Thyroid gland (tissue), 4 donors: ENCODE measurements around the gene PTDSS2. TPM values are rescaled to one million over a fixed set of nuclear protein-coding genes. Genes with fewer than 3 reads are reported as not detected.
"Not testable (repeated sequence)": the region's sequence is repeated elsewhere in the genome, so short reads cannot be mapped to it uniquely, and the experiment has no call there.

Experiments used
- DNase-seq, 2 donors: peaks; one replicate each; pipeline ENCODE4 v3.0.0-alpha.2; 2019
- H3K27ac ChIP-seq, 3 donors: fragments of 200-600 bp; sonication (generic); 1 replicate in 2 of 3; 2 replicates in 1 of 3; pipeline ENCODE4 v1.5.1; 2016 to 2019; ENCODE audit warnings: mild to moderate bottlenecking in 1 of 3, moderate library complexity in 1 of 3
- H3K27me3 ChIP-seq: fragments of 200-600 bp; sonication (generic); one replicate; pipeline ENCODE4 v1.5.1; 2019
- H3K36me3 ChIP-seq, 2 donors: fragments of 200-600 bp; sonication (generic); one replicate each; pipeline ENCODE4 v1.5.1; 2016 to 2019
- H3K4me1 ChIP-seq, 2 donors: fragments of 200-600 bp; sonication (generic); one replicate each; pipeline ENCODE4 v1.5.1; 2017 to 2019
- H3K4me3 ChIP-seq, 3 donors: fragments of 200-600 bp; sonication (generic); replicated peaks in 1 of 3; 1 replicate in 2 of 3; 2 replicates in 1 of 3; pipeline ENCODE4 v1.5.1; 2016; ENCODE audit warnings: mild to moderate bottlenecking in 1 of 3
- H3K9me3 ChIP-seq: fragments of 200-600 bp; sonication (generic); one replicate; pipeline ENCODE4 v1.5.1; 2017
- CTCF ChIP-seq, 6 experiments: fragments of 200-600 bp in 3 of 6; fragments of 450-650 bp in 3 of 6; sonication (generic) in 3 of 6; IDR thresholded peaks; one replicate each; pipeline ENCODE4 v1.5.1; 2016 to 2019; ENCODE audit warnings: antibody characterized with exemption in 6 of 6, mild to moderate bottlenecking in 2 of 6, inconsistent platforms in 1 of 6, moderate library complexity in 1 of 6
- POLR2A ChIP-seq, 2 donors: fragments of 450-650 bp; IDR thresholded peaks; one replicate each; pipeline ENCODE4 v1.6.1; 2017; ENCODE audit warnings: antibody characterized with exemption in 2 of 2, mild to moderate bottlenecking in 2 of 2, moderate library complexity in 1 of 2
- WGBS, 2 donors: methylation state at CpG; one replicate each; pipeline ENCODE4 v1.1.5; 2017; 5-methylcytosine and 5-hydroxymethylcytosine counted together
- intact Hi-C: fragments of 100-400 bp; cut with DNase I; formaldehyde crosslinking; loops from one replicate; pipeline ENCODE4 v1.15.1; 2023
- total RNA-seq, 4 donors: library from RNA; depleted of rRNA; stranded (reverse); fragments of >200 nt; gene quantifications; one replicate each; pipeline ENCODE4 v1.2.3, GENCODE V29; 2016

The PTDSS2 gene
- total RNA-seq, 4 donors from 2014 or later = 40.8 to 69.9 (median 41.7) TPM

GRCh38 chr11:508956-509355 is 58.9 kb downstream of the PTDSS2 start:
- DNase-seq = no peak
- no peak for TF ChIP-seq POLR2A (IDR thresholded peaks at IDR 0.05)
- TF ChIP-seq CTCF (IDR thresholded peaks at IDR 0.05) = no peak
- Histone ChIP-seq H3K27ac (no peak overlapping the region), H3K4me1 (peaks cover 26 to 27% of the 10 kb centered on the region in 2 donors), H3K36me3 (peaks cover 5 to 6% of the 10 kb centered on the region in 2 donors), H3K4me3 (no peak overlapping the region), H3K9me3 (no peaks in the 10 kb centered on the region), H3K27me3 (no peaks in the 10 kb centered on the region)
- WGBS, 2 donors = 84 to 91% methylated on average over 5 of the region's 5 CpGs
- intact Hi-C loops = loop anchor here (10.0 kb wide), 1 partner anchor 304 kb away; the partner anchor contains the start of genes BET1L and RIC8A

GRCh38 chr11:512761-513595 is 62.9 kb downstream of the PTDSS2 start:
- no peak for DNase-seq
- no peak overlapping the region for H3K4me3 ChIP-seq
- no peak overlapping the region for H3K27ac ChIP-seq
- H3K4me1 ChIP-seq = peaks cover 1 to 2% of the 10 kb centered on the region in 2 donors
- intact Hi-C loops = no loop called here
- H3K9me3 ChIP-seq = no peaks in the 10 kb centered on the region
- H3K27me3 ChIP-seq = no peaks in the 10 kb centered on the region
- H3K36me3 ChIP-seq = peaks cover 5 to 6% of the 10 kb centered on the region in 2 donors
- TF ChIP-seq POLR2A (IDR thresholded peaks at IDR 0.05) = no peak
- no peak for TF ChIP-seq CTCF (IDR thresholded peaks at IDR 0.05)
- WGBS, 2 donors = 94% methylated on average over 29 of the region's 29 CpGs

GRCh38 chr11:514606-515005 is 64.5 kb downstream of the PTDSS2 start:
- Histone ChIP-seq H3K36me3 (peaks cover 0 to 6% of the 10 kb centered on the region in 2 donors), H3K27me3 (no peaks in the 10 kb centered on the region), H3K4me1 (peaks cover 0 to 4% of the 10 kb centered on the region in 2 donors), H3K4me3 (no peak overlapping the region), H3K9me3 (no peaks in the 10 kb centered on the region), H3K27ac (no peak overlapping the region)
- TF ChIP-seq POLR2A (IDR thresholded peaks at IDR 0.05) = no peak
- no peak for TF ChIP-seq CTCF (IDR thresholded peaks at IDR 0.05)
- intact Hi-C loops = no loop called here
- DNase-seq = no peak
- WGBS, 2 donors = 96 to 99% methylated on average over 10 of the region's 10 CpGs

GRCh38 chr11:515131-515530 is 65.1 kb downstream of the PTDSS2 start:
- H3K27me3 ChIP-seq = no peaks in the 10 kb centered on the region
- H3K9me3 ChIP-seq = no peaks in the 10 kb centered on the region
- no peak for DNase-seq
- no peak overlapping the region for H3K4me3 ChIP-seq
- no peak for TF ChIP-seq POLR2A (IDR thresholded peaks at IDR 0.05)
- H3K27ac ChIP-seq = no peak overlapping the region
- peaks cover 0 to 3% of the 10 kb centered on the region in 2 donors for H3K36me3 ChIP-seq
- WGBS, 2 donors = 89 to 90% methylated on average over 6 of the region's 6 CpGs
- intact Hi-C loops = no loop called here
- H3K4me1 ChIP-seq = peaks cover 0 to 4% of the 10 kb centered on the region in 2 donors

- no peaks in the 10 kb centered on the region for H3K9me3 ChIP-seq
- H3K4me1 ChIP-seq = peaks cover 0 to 4% of the 10 kb centered on the region in 2 donors
- H3K27me3 ChIP-seq = no peaks in the 10 kb centered on the region
- DNase-seq = no peak
- TF ChIP-seq CTCF (IDR thresholded peaks at IDR 0.05) (no peak), POLR2A (IDR thresholded peaks at IDR 0.05) (no peak)
- 97 to 98% methylated on average over 4 of the region's 4 CpGs for WGBS, 2 donors
- no peaks in the 10 kb centered on the region for H3K36me3 ChIP-seq
- no peak overlapping the region for H3K27ac ChIP-seq
- intact Hi-C loops = no loop called here
- no peak overlapping the region for H3K4me3 ChIP-seq
These were observed 66.3 kb downstream of the PTDSS2 start for GRCh38 chr11:516400-516799.

GRCh38 chr11:516918-517685 is 67.0 kb downstream of the PTDSS2 start:
- H3K4me3 ChIP-seq, H3K4me1 ChIP-seq, H3K27ac ChIP-seq, H3K36me3 ChIP-seq, H3K9me3 ChIP-seq, H3K27me3 ChIP-seq, DNase-seq, intact Hi-C loops: not testable (repeated sequence)
- 87 to 92% methylated on average over 27 to 43 of the region's 43 CpGs for WGBS, 2 donors
